ENCODE measurements around the gene EDC4. TPM values are rescaled to one million over a fixed set of nuclear protein-coding genes. Genes with fewer than 3 reads are reported as not detected.
A peak's percentile ranks its signal among the peaks of the same experiment; 100 is the strongest.

Gene EDC4
- total RNA-seq (100 to 1,000 TPM; 134 to 145 TPM), total RNA-seq (89.8 to 150 (median 119) reads per million in 172 experiments)
- 48.4 TPM for polyA plus RNA-seq (2013, experiment 1 of 2)
- 63.9 TPM for polyA plus RNA-seq (2013, experiment 2 of 2)

DNA sequence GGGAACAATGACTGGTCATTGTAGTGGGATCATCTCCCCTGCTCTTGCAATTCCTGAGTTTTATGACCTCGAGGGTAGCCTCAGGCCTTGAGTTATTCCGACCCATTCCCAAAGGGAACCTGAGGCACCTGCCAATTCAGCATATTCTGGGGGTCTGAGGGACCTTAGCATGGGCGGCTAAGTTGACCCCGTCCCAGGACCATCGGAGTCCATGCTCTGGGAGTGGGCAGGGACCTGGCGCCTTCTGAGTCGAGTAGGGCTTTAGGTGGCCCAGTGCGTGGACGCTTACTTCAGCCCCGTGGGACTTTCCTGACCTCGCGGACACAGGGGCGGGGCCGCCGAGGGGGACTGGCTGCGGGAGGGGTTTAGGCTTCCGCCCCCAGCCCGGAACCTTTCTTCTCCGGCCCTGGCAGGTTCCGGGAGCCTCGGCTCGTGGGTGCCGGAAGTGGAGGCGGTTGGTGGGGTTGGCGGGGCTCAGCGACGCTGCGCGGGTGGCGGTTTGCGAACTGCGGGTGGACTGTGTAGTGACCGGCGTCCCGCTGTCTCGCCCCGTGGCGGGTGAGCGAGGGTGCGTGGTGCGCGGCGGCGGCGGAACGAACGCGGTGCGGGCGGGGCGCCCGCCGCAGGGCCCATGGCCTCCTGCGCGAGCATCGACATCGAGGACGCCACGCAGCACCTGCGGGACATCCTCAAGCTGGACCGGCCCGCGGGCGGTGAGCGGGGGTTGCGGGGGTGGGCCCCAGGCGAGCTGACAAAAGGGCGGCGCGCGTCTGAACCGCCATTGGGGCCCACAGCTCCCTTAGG lies at the start of gene EDC4:
Gene EDC4 (plus strand): TSS at position 422 of the 804 bp plus-strand sequence. CDS start 210 bp downstream, at position 632.
- no peaks in the 10 kb centered on the region for H3K9me3 ChIP-seq (ENCODE audit: control insufficient read depth in 1 of 2, insufficient read depth in 1 of 2, low read length in 2 of 2)

GRCh38 chr16:67825119-67825518 lies 47.7 kb upstream of the EDC4 start:
- H3K27me3 ChIP-seq (ENCODE audit: control insufficient read depth in 1 of 2, insufficient read depth in 2 of 2, low read length in 2 of 2) = no peaks in the 10 kb centered on the region
- ATAC-seq (ENCODE audit: poor library complexity) = no peak
- H3K9me3 Mint-ChIP-seq = no peaks in the 10 kb centered on the region
- H3K36me3 Mint-ChIP-seq (ENCODE audit: low read depth) = peaks cover 11% of the 10 kb centered on the region
- no peaks in the 10 kb centered on the region for H3K27me3 Mint-ChIP-seq
- DNase-seq = no peak
- H3K36me3 ChIP-seq (ENCODE audit: insufficient read depth, low read length) = peaks cover 25% of the 10 kb centered on the region
- H3K27ac Mint-ChIP-seq = no peak overlapping the region
- no peaks in the 10 kb centered on the region for H3K9me3 ChIP-seq (ENCODE audit: control insufficient read depth in 1 of 2, insufficient read depth in 1 of 2, low read length in 2 of 2)
- no peak overlapping the region for H3K27ac ChIP-seq (ENCODE audit: low read depth in 1 of 2, low read length in 2 of 2)
- POLR2A ChIA-PET = no interaction called here
- no peaks in the 10 kb centered on the region for H3K4me1 Mint-ChIP-seq (ENCODE audit: low read depth)
- intact Hi-C loops (cut with DNase I, micrococcal nuclease) = no loop called here
- no peaks in the 10 kb centered on the region for H3K4me1 ChIP-seq (ENCODE audit: insufficient read depth, low read length)
- CTCF ChIA-PET = interaction anchor here (3.3 kb wide), 1 partner anchor 9 kb away, joined by 13 read pairs; no protein-coding TSS in a partner anchor
- no peak for TF ChIP-seq CTCF (IDR thresholded peaks at IDR 0.05)
- no peak overlapping the region for H3K4me3 Mint-ChIP-seq
- H3K4me3 ChIP-seq (ENCODE audit: low read length) = no peak overlapping the region

More for the DNA sequence above, at the start of gene EDC4:
- peak within 1 kb of the TSS; percentile 99 for H3K4me3 ChIP-seq (ENCODE audit: low read length)
- H3K9me3 Mint-ChIP-seq = no peaks in the 10 kb centered on the region
- H3K4me1 Mint-ChIP-seq (ENCODE audit: low read depth) = peaks cover 35% of the 10 kb centered on the region
- peaks cover 44% of the 10 kb centered on the region for H3K4me1 ChIP-seq (ENCODE audit: insufficient read depth, low read length)
- ChIA-PET CTCF (interaction anchor here (0.5 to 2.5 kb wide), 5 partner anchors 11 to 455 kb away, joined by 3 to 13 read pairs (median 4); partner anchors contain the start of gene NUTF2), POLR2A (interaction anchor here (0.5 to 1.7 kb wide), 15 partner anchors 9 to 859 kb away, joined by 3 to 10 read pairs (median 4); partner anchors contain the start of genes CTCF, GFOD2, NFATC3 and NUTF2)
- H3K27ac ChIP-seq (ENCODE audit: low read depth in 1 of 2, low read length in 2 of 2) = peak within 1 kb of the TSS; percentile 82 to 93
- peak within 1 kb of the TSS; percentile 96 for H3K4me3 Mint-ChIP-seq
- no peaks in the 10 kb centered on the region for H3K27me3 ChIP-seq (ENCODE audit: control insufficient read depth in 1 of 2, insufficient read depth in 2 of 2, low read length in 2 of 2)
- H3K27ac Mint-ChIP-seq = peak within 1 kb of the TSS; percentile 89
- peaks cover 49% of the 10 kb centered on the region for H3K36me3 ChIP-seq (ENCODE audit: insufficient read depth, low read length)
- DNase-seq = peak; percentile 77 to 92 (median 84)
- H3K27me3 Mint-ChIP-seq = no peaks in the 10 kb centered on the region
- peak; percentile 93 for ATAC-seq (ENCODE audit: poor library complexity)
- TF ChIP-seq CTCF (IDR thresholded peaks at IDR 0.05) = no peak
- H3K36me3 Mint-ChIP-seq (ENCODE audit: low read depth) = peaks cover 64% of the 10 kb centered on the region
- intact Hi-C loops (cut with DNase I, micrococcal nuclease) = loop anchor here in 1 of 2 experiments (1.0 to 5.0 kb wide), 3 partner anchors 20 to 41 kb away; partner anchors contain the start of genes CENPT and PSKH1

DNA sequence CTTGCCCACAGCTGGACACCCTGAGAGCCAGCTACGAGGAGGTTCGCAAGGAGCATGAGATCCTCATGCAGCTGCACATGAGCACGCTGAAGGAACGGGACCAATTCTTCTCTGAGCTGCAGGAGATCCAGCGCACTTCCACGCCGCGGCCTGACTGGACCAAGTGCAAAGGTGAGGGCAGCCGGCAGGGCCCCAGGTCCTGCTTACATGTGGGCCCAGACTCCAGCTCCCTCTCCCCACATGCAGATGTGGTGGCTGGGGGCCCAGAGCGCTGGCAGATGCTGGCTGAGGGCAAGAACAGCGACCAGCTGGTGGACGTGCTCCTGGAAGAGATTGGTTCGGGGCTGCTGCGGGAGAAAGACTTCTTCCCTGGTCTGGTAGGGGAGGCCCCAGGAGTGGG lies 46.9 kb upstream of the EDC4 start:
- no peak for DNase-seq
- intact Hi-C loops (cut with DNase I, micrococcal nuclease) = no loop called here
- H3K9me3 Mint-ChIP-seq = no peaks in the 10 kb centered on the region
- Histone ChIP-seq H3K36me3 (ENCODE audit: insufficient read depth, low read length) (peaks cover 33% of the 10 kb centered on the region), H3K27ac (ENCODE audit: low read depth in 1 of 2, low read length in 2 of 2) (no peak overlapping the region), H3K4me3 (ENCODE audit: low read length) (no peak overlapping the region), H3K27me3 (ENCODE audit: control insufficient read depth in 1 of 2, insufficient read depth in 2 of 2, low read length in 2 of 2) (no peaks in the 10 kb centered on the region), H3K4me1 (ENCODE audit: insufficient read depth, low read length) (no peaks in the 10 kb centered on the region), H3K9me3 (ENCODE audit: control insufficient read depth in 1 of 2, insufficient read depth in 1 of 2, low read length in 2 of 2) (no peaks in the 10 kb centered on the region)
- no peak for TF ChIP-seq CTCF (IDR thresholded peaks at IDR 0.05)
- H3K4me1 Mint-ChIP-seq (ENCODE audit: low read depth) = no peaks in the 10 kb centered on the region
- ChIA-PET CTCF (interaction anchor here (1.3 to 3.3 kb wide), 2 partner anchors 10 to 15 kb away, joined by 3 to 13 read pairs; no protein-coding TSS in a partner anchor), POLR2A (no interaction called here)
- no peaks in the 10 kb centered on the region for H3K27me3 Mint-ChIP-seq
- H3K36me3 Mint-ChIP-seq (ENCODE audit: low read depth) = peaks cover 19% of the 10 kb centered on the region
- H3K4me3 Mint-ChIP-seq = no peak overlapping the region
- no peak overlapping the region for H3K27ac Mint-ChIP-seq
- no peak for ATAC-seq (ENCODE audit: poor library complexity)
